NK-92 treated with Interleukin-12 subunit alpha and Interleukin-12 subunit beta, amount 100 ng/mL, for 24 hours (cell line): ENCODE data around the gene KCNA1.
"Not testable (repeated sequence)": the region's sequence is repeated elsewhere in the genome, so short reads cannot be mapped to it uniquely, and the experiment has no call there.

Source experiments
- DNase-seq: peaks from one replicate; lab custom pipeline; 2025; lab: John Stamatoyannopoulos, UW

KCNA1 gene

GRCh38 chr12:4909734-4910501, at the start of gene KCNA1:
KCNA1 (plus strand) TSS chr12:4909905; CDS start chr12:4911379, 1,474 bp downstream.
- DNase-seq: no peak

GRCh38 chr12:4860741-4861140, 49.0 kb upstream of the KCNA1 start:
- DNase-seq: no peak

GRCh38 chr12:4862809-4863208, 46.9 kb upstream of the KCNA1 start:
- no peak for DNase-seq

- no peak for DNase-seq
Observed at GRCh38 chr12:4864575-4864974, 45.1 kb upstream of the KCNA1 start.

GRCh38 chr12:4865246-4865645, 44.5 kb upstream of the KCNA1 start:
- DNase-seq: no peak

- DNase-seq: no peak
Observed at GRCh38 chr12:4866299-4866698, 43.4 kb upstream of the KCNA1 start.

- DNase-seq: no peak
Observed at GRCh38 chr12:4867384-4867783, 42.3 kb upstream of the KCNA1 start.

- DNase-seq: no peak
Observed at GRCh38 chr12:4870423-4870822, 39.3 kb upstream of the KCNA1 start.

- no peak for DNase-seq
Observed at GRCh38 chr12:4871514-4871913, 38.2 kb upstream of the KCNA1 start.

GRCh38 chr12:4873947-4874346, 35.8 kb upstream of the KCNA1 start:
- no peak for DNase-seq

- no peak for DNase-seq
Observed at GRCh38 chr12:4874671-4875070, 35.0 kb upstream of the KCNA1 start.

- DNase-seq: not testable (repeated sequence)
Observed at GRCh38 chr12:4879481-4879880, 30.2 kb upstream of the KCNA1 start.

- DNase-seq: no peak
Observed at GRCh38 chr12:4881266-4882064, 28.2 kb upstream of the KCNA1 start.

GRCh38 chr12:4891866-4892265, 17.8 kb upstream of the KCNA1 start:
- DNase-seq: no peak

- no peak for DNase-seq
Observed at GRCh38 chr12:4892418-4892817, 17.3 kb upstream of the KCNA1 start.

GRCh38 chr12:4894019-4894418, 15.7 kb upstream of the KCNA1 start:
- no peak for DNase-seq

GRCh38 chr12:4899364-4899763, 10.3 kb upstream of the KCNA1 start:
- DNase-seq: no peak

GRCh38 chr12:4900327-4900726, 9.4 kb upstream of the KCNA1 start:
- DNase-seq: no peak

- DNase-seq: no peak
Observed at GRCh38 chr12:4905316-4905715, 4.4 kb upstream of the KCNA1 start.

GRCh38 chr12:4908684-4909409, 858 bp upstream of the KCNA1 start:
- DNase-seq: no peak

- no peak for DNase-seq
Observed at GRCh38 chr12:4909410-4909733, 333 bp upstream of the KCNA1 start.

GRCh38 chr12:4910502-4911315, 1.0 kb downstream of the KCNA1 start:
- DNase-seq: no peak
